ENCODE results near the gene ARAP3.

- TF ChIP-seq CTCF (IDR thresholded peaks at IDR 0.05) (no peak), EZH2 (IDR thresholded peaks at IDR 0.05; ENCODE audit: borderline replicate concordance, insufficient read depth, low read depth, low read length, poor library complexity, severe bottlenecking) (no peak)
Measured at GRCh38 chr5:141657937-141658545, 24.0 kb downstream of the ARAP3 start.

Data from B cell (primary cell).